SJCRH30 (cell line): ENCODE results near the gene CHCHD6. TPM values are rescaled to one million over a fixed set of nuclear protein-coding genes. Genes with fewer than 3 reads are reported as not detected.

Source experiments
- DNase-seq, 2 experiments: peaks; one replicate each; pipeline ENCODE4 v3.0.0-alpha.2; 2015 to 2020
- H3K27ac ChIP-seq: fragments of 250-450 bp; sonication (Bioruptor Pico); 2 replicates; pipeline ENCODE4 v1.5.1; 2020; ENCODE audit warnings: mild to moderate bottlenecking, moderate library complexity
- H3K27me3 ChIP-seq: fragments of 250-450 bp; sonication (Bioruptor Pico); 2 replicates; pipeline ENCODE4 v1.5.1; 2020; ENCODE audit warnings: mild to moderate bottlenecking, moderate library complexity
- H3K36me3 ChIP-seq: fragments of 250-450 bp; sonication (Bioruptor Pico); 2 replicates; pipeline ENCODE4 v1.5.1; 2020; ENCODE audit warnings: mild to moderate bottlenecking, moderate library complexity
- H3K4me1 ChIP-seq: fragments of 250-450 bp; sonication (Bioruptor Pico); 2 replicates; pipeline ENCODE4 v1.5.1; 2020; ENCODE audit warnings: mild to moderate bottlenecking, moderate library complexity
- H3K4me3 ChIP-seq: fragments of 250-450 bp; sonication (Bioruptor Pico); 2 replicates; pipeline ENCODE4 v1.5.1; 2020; ENCODE audit warnings: mild to moderate bottlenecking, moderate library complexity
- H3K9me3 ChIP-seq: fragments of 250-450 bp; sonication (Bioruptor Pico); replicated peaks from 2 replicates; pipeline ENCODE4 v1.5.1; 2020; ENCODE audit warnings: mild to moderate bottlenecking, moderate library complexity
- total RNA-seq: library from RNA; depleted of rRNA; stranded (reverse); fragments of >200 nt; shearing (Covaris generic); gene quantifications from 2 replicates; pipeline ENCODE4 v1.2.3, GENCODE V29; 2014; rRNA removed

The CHCHD6 gene
- total RNA-seq, 1 experiment from 2014 or later = 24.2 TPM

DNA sequence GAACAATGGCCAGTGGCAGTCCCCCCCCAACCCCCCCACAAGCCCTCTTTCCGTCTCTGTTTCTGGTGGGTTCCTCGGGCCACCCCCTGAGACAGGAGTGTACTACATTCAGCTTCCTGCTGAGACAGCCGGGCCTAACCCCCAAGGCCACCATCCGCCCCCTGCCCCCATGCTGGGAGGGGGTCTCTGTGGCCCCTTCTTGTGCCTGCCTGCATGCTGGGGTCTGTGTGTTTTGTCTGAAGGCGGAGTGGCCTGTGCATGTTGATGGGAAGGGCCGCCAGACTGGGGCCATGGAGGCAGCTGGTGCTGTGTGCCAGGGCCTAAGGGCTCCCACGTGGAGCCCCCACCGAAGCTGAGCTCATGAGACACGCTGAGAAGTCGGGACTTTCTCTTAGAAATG is 305.5 kb downstream of the CHCHD6 start:
- no peaks in the 10 kb centered on the region for H3K27me3 ChIP-seq
- no peaks in the 10 kb centered on the region for H3K4me1 ChIP-seq
- DNase-seq = no peak
- no peaks in the 10 kb centered on the region for H3K9me3 ChIP-seq
- no peak overlapping the region for H3K4me3 ChIP-seq
- H3K27ac ChIP-seq = no peak overlapping the region
- H3K36me3 ChIP-seq = peaks cover 11% of the 10 kb centered on the region

Other genes with a start within 250 kb of the CHCHD6 start
- 15.9 and 17.2 TPM in 2 replicates for gene ZXDC, start 228.3 kb upstream of the CHCHD6 start, total RNA-seq
- gene UROC1, start 186.5 kb upstream of the CHCHD6 start, total RNA-seq = not detected in 2 replicates
- gene CHST13, start 180.1 kb upstream of the CHCHD6 start, total RNA-seq = not detected in 2 replicates
- not detected in 2 replicates for gene C3orf22, start 145.3 kb upstream of the CHCHD6 start, total RNA-seq
- 2.3 and 2.7 TPM in 2 replicates for gene TXNRD3, start 49.1 kb upstream of the CHCHD6 start, total RNA-seq